ENCODE results near the gene SUPT4H1. TPM values are rescaled to one million over a fixed set of nuclear protein-coding genes. Genes with fewer than 3 reads are reported as not detected.

The SUPT4H1 gene
- total and polyA plus RNA-seq, 2 donors (not counting 1 experiment from before 2014, with no cell fraction given): 30.2 to 60.1 TPM

DNA sequence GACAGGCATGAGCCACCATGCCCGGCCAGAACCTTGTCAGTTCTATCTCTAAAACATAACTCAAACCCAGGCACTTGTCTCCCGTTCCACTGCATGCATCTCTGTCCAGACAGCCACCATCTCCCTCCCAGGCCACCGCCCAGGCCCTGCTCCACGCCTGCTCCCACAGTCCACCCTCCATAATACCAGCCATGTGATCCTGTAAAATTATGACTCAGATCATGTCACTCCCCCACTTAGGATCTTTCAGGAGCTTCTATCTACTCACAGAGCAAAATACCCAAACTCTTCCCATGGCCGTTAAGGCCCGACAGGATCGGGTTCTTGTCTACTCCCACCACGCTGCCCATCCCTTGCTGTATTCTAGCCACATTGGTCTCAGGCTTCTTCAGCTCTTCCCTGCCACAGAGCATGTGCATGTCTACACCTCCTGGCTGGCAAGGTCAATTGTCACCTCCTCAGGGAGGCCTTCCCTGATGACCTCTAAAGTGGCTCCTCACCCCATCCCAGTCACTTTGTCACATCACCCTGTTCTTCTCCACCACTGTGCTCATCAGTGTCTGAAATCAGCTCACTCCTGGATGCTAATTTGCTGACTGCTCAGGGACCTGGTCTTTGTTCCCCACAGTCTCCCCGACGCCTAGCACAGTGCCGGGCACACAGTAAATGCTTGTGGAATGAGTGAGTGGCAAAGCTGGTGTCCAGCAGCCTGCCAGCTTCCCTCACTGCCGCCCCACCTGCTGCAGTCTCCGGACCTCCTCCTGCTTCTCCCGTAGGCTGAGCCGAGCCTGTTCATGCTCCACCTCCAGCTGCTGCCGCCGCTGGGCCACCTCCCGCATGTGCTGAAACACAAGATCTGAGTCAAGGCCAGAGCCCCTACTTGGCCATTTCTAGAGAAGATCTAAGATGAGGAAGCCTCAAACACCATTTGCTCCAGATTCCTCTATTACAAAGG is 30.2 kb downstream of the SUPT4H1 start:
- ATAC-seq (ENCODE audit: low read depth) (no peak), DNase-seq (no peak)
- H3K4me3 ChIP-seq (ENCODE audit: control extremely low read depth in 1 of 5, extremely low read depth in 1 of 5, insufficient read depth in 1 of 5, low read depth in 2 of 5, low read length in 4 of 5): no peak overlapping the region
- H3K27ac ChIP-seq (ENCODE audit: low read length in 2 of 2): no peak overlapping the region
- Mint-ChIP-seq H3K4me3 (no peak overlapping the region), H3K4me1 (peaks cover 39% of the 10 kb centered on the region), H3K27ac (no peak overlapping the region), H3K27me3 (no peaks in the 10 kb centered on the region), H3K9me3 (ENCODE audit: insufficient read depth) (no peaks in the 10 kb centered on the region)
- no peak overlapping the region for H3K4me2 ChIP-seq (replicated peaks; ENCODE audit: low read depth, low read length, poor library complexity, severe bottlenecking)
- H3K9me3 ChIP-seq (ENCODE audit: control extremely low read depth in 1 of 3, control insufficient read depth in 2 of 3, insufficient read depth in 1 of 3, low read length in 2 of 3): no peaks in the 10 kb centered on the region
- H3K79me2 ChIP-seq (ENCODE audit: control insufficient read depth, insufficient read depth, low read length): peaks cover 19% of the 10 kb centered on the region
- no peak for TF ChIP-seq EZH2 (IDR thresholded peaks at IDR 0.05; ENCODE audit: borderline replicate concordance, insufficient read depth, low read depth, low read length, poor library complexity, severe bottlenecking)
- TF ChIP-seq, protein P1, sequence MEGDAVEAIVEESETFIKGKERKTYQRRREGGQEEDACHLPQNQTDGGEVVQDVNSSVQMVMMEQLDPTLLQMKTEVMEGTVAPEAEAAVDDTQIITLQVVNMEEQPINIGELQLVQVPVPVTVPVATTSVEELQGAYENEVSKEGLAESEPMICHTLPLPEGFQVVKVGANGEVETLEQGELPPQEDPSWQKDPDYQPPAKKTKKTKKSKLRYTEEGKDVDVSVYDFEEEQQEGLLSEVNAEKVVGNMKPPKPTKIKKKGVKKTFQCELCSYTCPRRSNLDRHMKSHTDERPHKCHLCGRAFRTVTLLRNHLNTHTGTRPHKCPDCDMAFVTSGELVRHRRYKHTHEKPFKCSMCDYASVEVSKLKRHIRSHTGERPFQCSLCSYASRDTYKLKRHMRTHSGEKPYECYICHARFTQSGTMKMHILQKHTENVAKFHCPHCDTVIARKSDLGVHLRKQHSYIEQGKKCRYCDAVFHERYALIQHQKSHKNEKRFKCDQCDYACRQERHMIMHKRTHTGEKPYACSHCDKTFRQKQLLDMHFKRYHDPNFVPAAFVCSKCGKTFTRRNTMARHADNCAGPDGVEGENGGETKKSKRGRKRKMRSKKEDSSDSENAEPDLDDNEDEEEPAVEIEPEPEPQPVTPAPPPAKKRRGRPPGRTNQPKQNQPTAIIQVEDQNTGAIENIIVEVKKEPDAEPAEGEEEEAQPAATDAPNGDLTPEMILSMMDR (IDR thresholded peaks at IDR 0.05): no peak
- H3K27me3 ChIP-seq (replicated peaks in 1 of 4; ENCODE audit: control extremely low read depth in 1 of 4, control insufficient read depth in 3 of 4, insufficient read depth in 4 of 4, low read length in 3 of 4): no peaks in the 10 kb centered on the region
- H3K4me1 ChIP-seq (ENCODE audit: control insufficient read depth in 2 of 2, insufficient read depth in 2 of 2, low read length in 2 of 2): peaks cover 24 to 40% of the 10 kb centered on the region in 2 donors
- WGBS (ENCODE audit: insufficient coverage): 98% methylated on average over 15 of the region's 18 CpGs
- CTCF ChIA-PET: interaction anchor here (1.3 to 17.9 kb wide), 3 partner anchors 20 to 96 kb away, joined by 5 to 587 read pairs (median 6); partner anchors contain the start of gene RNF43
- intact Hi-C loops (cut with micrococcal nuclease): no loop called here
- no peak overlapping the region for H3K9ac ChIP-seq (ENCODE audit: low read length)
- POLR2A ChIA-PET: interaction anchor here (1.1 to 19.3 kb wide), 3 partner anchors 10 to 30 kb away, joined by 6 to 663 read pairs (median 7); partner anchors contain the start of gene SUPT4H1
- no peak overlapping the region for H2AFZ ChIP-seq (ENCODE audit: insufficient read depth, low read depth, low read length, poor library complexity, severe bottlenecking)
- H3K36me3 ChIP-seq (replicated peaks in 1 of 2; ENCODE audit: control extremely low read depth in 1 of 2, control insufficient read depth in 1 of 2, extremely low read depth in 1 of 2, insufficient read depth in 2 of 2, low read length in 1 of 2): no peaks in the 10 kb centered on the region
- no peaks in the 10 kb centered on the region for H4K20me1 ChIP-seq (ENCODE audit: control insufficient read depth, insufficient read depth, low read length, poor library complexity, severe bottlenecking)
